Naive thymus-derived CD8-positive, alpha-beta T cell (primary cell): ENCODE results near the gene C11orf97. TPM values are rescaled to one million over a fixed set of nuclear protein-coding genes. Genes with fewer than 3 reads are reported as not detected.

Source experiments
- ATAC-seq, 2 donors: fragments of 150-1000 bp; cut with Tn5 transposase in 1 of 2; sonication (Bioruptor Pico), chemical (Tn5 transposase) in 1 of 2; 1 replicate in 1 of 2; 2 replicates in 1 of 2; pipeline ENCODE4 v1.10.0; 2021; ENCODE audit warnings: mild to moderate bottlenecking in 2 of 2, moderate library complexity in 2 of 2
- POLR2A ChIA-PET: fragments of 350-600 bp; sonication (Branson Sonifier 250); formaldehyde crosslinking; loops from one replicate; lab custom pipeline; 2021; ENCODE audit warnings: antibody characterized with exemption; lab: Charles Lee
- DNase-seq, 10 donors: peaks; one replicate each; pipeline versions ENCODE4 v3.0.0 to v3.0.0-alpha.2; 2020 to 2022
- H3K27ac Mint-ChIP-seq, 10 donors: one replicate each; pipeline ENCODE4 v1.8.0; 2020 to 2022; ENCODE audit warnings: mild to moderate bottlenecking in 10 of 10, mixed read lengths in 10 of 10, moderate library complexity in 4 of 10, inconsistent platforms in 1 of 10
- H3K27me3 Mint-ChIP-seq, 5 donors: one replicate each; pipeline ENCODE4 v1.8.0; 2021 to 2022; ENCODE audit warnings: mixed read lengths in 5 of 5
- H3K36me3 Mint-ChIP-seq, 3 donors: one replicate each; pipeline ENCODE4 v1.8.0; 2020 to 2022; ENCODE audit warnings: mixed read lengths in 3 of 3, mild to moderate bottlenecking in 2 of 3, inconsistent platforms in 1 of 3
- H3K4me1 Mint-ChIP-seq, 4 donors: one replicate each; pipeline ENCODE4 v1.8.0; 2021 to 2022; ENCODE audit warnings: mixed read lengths in 4 of 4
- H3K4me3 Mint-ChIP-seq, 10 donors: one replicate each; pipeline ENCODE4 v1.8.0; 2020 to 2022; ENCODE audit warnings: mild to moderate bottlenecking in 10 of 10, mixed read lengths in 10 of 10, moderate library complexity in 6 of 10, inconsistent platforms in 1 of 10
- H3K9me3 Mint-ChIP-seq, 9 donors: one replicate each; pipeline ENCODE4 v1.8.0; 2020 to 2022; ENCODE audit warnings: mixed read lengths in 9 of 9, mild to moderate bottlenecking in 3 of 9, inconsistent platforms in 1 of 9, moderate library complexity in 1 of 9
- polyA plus RNA-seq, 3 donors: library from polyadenylated mRNA; unstranded; fragments of 300-500 nt; fragmentation: Illumina TruSeq; gene quantifications; one replicate each; pipeline ENCODE4 v1.2.3, GENCODE V29; 2021
- total RNA-seq, 8 experiments: library from RNA in 2 of 8; stranded (reverse) in 2 of 8; gene quantifications; one replicate each; pipeline ENCODE4 v1.2.3 and lab custom pipeline; 2021 to 2026

The C11orf97 gene
- total and polyA plus RNA-seq, 5 experiments from 2014 or later = not detected

DNA sequence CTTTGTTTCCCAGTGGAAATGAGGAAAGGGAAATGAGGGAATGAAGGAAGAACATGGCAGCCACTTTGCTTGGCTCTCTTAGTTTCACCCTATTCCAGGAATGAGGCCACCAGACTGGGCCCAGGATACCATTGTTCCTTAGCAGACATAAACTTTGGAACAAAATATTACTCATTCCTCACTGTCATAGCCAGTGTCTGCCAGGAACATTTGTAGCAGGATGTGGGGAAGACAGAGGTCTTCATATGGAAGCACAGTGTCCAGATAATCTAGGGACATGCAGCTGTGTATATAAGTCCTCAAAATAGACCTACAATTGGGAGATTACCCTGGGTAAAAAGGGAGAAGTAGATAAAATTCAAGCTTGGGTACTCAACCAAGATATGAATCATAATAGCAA is 16.3 kb downstream of the C11orf97 start:
- Mint-ChIP-seq H3K27me3 (peaks cover 8 to 31% (median 17%) of the 10 kb centered on the region in 5 donors), H3K27ac (no peak overlapping the region), H3K9me3 (no peaks in the 10 kb centered on the region), H3K4me3 (no peak overlapping the region), H3K4me1 (no peaks in the 10 kb centered on the region), H3K36me3 (no peaks in the 10 kb centered on the region)
- DNase-seq (no peak), ATAC-seq (no peak)
- POLR2A ChIA-PET = no interaction called here

DNA sequence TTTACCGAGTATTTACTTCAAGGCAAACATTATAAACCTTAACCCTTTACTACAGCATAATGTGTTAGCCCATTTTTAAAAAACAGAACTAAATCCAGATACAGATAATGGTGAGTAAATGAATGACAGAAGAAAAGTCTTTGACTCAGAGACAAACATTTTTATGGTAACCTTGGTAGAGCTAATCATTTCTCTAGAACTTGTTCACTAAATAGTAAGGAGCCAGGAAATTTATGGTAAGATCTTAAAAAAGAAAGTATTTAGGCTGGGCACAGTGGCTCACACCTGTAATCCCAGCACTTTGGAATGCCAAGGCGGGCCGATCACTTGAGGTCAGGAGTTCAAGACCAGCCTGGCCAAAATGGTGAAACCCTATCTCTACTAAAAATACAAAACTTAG is 19.9 kb downstream of the C11orf97 start:
- Mint-ChIP-seq H3K27ac (no peak overlapping the region), H3K9me3 (no peaks in the 10 kb centered on the region), H3K4me1 (no peaks in the 10 kb centered on the region), H3K27me3 (peaks cover 14 to 22% (median 18%) of the 10 kb centered on the region in 5 donors), H3K4me3 (no peak overlapping the region), H3K36me3 (no peaks in the 10 kb centered on the region)
- ATAC-seq (no peak), DNase-seq (no peak)
- POLR2A ChIA-PET = no interaction called here

DNA sequence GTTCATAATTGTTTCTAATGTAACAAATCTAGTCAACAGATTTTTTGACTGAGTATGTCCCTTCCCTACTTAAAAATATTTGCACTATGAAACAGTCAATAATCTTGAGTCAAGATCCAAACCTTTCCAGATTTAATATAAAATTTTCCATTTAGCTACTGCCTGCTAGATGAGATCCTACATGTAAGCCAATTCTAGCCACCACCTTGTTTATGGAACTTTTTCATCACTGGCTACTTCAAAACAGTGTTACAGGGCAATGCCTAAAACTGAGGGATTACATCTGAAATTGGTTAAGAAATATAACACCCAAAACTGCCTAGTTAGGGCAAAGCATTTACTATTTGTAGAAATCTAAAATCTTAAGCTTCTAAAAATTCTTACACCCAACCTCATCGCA is 20.9 kb downstream of the C11orf97 start:
- no peaks in the 10 kb centered on the region for H3K36me3 Mint-ChIP-seq
- H3K27ac Mint-ChIP-seq = no peak overlapping the region
- H3K4me1 Mint-ChIP-seq = no peaks in the 10 kb centered on the region
- POLR2A ChIA-PET = no interaction called here
- no peak overlapping the region for H3K4me3 Mint-ChIP-seq
- peaks cover 19 to 23% (median 19%) of the 10 kb centered on the region in 5 donors for H3K27me3 Mint-ChIP-seq
- no peak for DNase-seq
- H3K9me3 Mint-ChIP-seq = no peaks in the 10 kb centered on the region
- no peak for ATAC-seq

DNA sequence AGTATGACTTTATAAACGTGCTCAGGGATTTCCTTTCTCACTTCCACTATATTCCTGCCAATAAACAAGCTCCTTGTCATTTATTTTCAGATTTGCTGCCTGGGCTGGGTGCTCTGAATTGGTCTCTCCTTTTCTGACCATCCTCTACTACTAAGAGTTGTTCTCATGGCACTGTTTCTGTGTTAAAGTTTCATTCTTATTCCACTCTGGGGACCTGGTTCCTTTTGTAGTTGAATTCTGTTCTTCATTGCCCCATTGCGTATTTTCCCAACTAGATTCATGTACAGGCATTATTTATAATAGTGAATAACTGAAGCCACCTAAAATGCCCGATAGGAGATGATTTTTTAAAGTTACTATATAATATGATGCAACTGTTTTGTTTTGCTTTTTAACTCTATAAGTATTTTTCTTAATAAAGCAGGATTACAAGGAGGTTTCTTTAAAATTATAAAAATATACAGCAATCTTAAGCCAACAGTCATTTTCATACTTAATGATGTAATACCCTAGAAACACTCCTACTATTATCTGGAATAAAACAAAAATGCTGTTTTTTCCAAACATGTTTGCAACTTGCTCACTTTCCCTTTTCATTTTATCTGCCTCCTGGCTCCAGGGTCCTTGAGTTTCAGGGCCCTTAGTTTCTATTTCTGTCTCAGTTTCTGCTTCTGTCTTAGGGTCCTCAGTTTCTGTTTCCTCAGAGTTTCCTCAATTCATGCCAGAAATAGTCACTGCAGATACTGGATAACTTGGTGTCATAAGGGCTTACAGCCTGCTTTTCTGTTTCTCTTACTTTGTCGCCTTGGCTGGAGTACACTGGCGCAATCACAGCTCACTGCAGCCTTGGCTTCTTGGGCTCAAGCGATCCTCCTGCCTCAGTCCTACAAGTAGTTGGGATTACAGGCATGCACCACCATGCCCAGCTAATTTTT is 21.7 kb downstream of the C11orf97 start:
- Mint-ChIP-seq H3K4me3 (no peak overlapping the region), H3K27ac (no peak overlapping the region), H3K4me1 (no peaks in the 10 kb centered on the region), H3K9me3 (no peaks in the 10 kb centered on the region), H3K36me3 (no peaks in the 10 kb centered on the region), H3K27me3 (peaks cover 13 to 23% (median 19%) of the 10 kb centered on the region in 5 donors)
- POLR2A ChIA-PET = no interaction called here
- no peak for DNase-seq
- no peak for ATAC-seq

DNA sequence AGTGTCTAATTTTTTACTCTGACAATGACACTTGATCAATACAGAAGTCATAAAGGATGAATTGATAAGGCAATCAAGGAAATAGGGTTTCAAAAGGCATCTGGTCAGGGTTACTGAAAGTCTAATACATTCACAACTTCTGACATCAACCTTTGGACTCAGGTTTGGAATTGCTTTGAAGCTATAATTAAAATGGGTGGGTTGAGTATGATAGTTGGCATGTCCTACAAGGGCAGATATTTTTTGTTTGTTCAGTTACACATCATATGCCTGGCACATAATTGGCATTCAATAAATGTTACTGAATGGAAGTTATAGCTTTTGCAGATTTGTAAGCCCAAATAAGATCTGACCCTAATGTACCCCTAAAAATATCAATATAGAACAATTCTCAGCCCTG is 24.1 kb downstream of the C11orf97 start:
- DNase-seq = no peak
- H3K9me3 Mint-ChIP-seq = no peaks in the 10 kb centered on the region
- no peaks in the 10 kb centered on the region for H3K36me3 Mint-ChIP-seq
- H3K4me1 Mint-ChIP-seq = no peaks in the 10 kb centered on the region
- ATAC-seq = no peak
- H3K4me3 Mint-ChIP-seq = no peak overlapping the region
- POLR2A ChIA-PET = no interaction called here
- H3K27ac Mint-ChIP-seq = no peak overlapping the region
- peaks cover 11 to 22% (median 17%) of the 10 kb centered on the region in 5 donors for H3K27me3 Mint-ChIP-seq

DNA sequence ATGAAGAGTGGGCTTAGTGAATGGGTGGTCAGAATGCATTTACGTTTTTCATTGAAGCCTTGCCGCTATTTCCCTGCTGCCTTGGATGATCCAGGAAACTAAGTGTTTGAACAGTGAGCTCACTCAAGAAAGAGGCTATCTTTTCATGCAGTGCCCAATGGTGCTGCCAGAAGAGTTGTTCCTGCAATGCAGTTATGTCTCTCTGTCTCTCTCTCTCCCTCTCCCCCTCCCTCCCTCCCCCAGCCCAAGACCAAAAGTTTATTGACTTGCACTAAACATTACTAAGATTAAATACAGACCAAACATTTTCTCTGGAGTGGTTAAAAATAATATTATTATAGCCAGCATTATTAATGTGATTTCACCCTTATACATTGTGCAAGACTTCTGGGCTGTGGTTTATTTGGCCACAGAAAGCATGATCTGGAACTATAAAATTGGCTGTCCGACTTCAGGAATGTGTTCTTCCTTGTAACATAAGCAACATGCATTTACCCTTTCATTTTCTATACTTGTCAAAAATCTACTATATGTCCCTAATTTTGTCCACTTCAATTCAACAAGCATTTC is 24.9 kb downstream of the C11orf97 start:
- no peaks in the 10 kb centered on the region for H3K4me1 Mint-ChIP-seq
- H3K9me3 Mint-ChIP-seq = no peaks in the 10 kb centered on the region
- H3K36me3 Mint-ChIP-seq = no peaks in the 10 kb centered on the region
- no peak overlapping the region for H3K27ac Mint-ChIP-seq
- peaks cover 11 to 19% (median 17%) of the 10 kb centered on the region in 5 donors for H3K27me3 Mint-ChIP-seq
- DNase-seq (no peak), ATAC-seq (no peak)
- POLR2A ChIA-PET = no interaction called here
- H3K4me3 Mint-ChIP-seq = no peak overlapping the region

DNA sequence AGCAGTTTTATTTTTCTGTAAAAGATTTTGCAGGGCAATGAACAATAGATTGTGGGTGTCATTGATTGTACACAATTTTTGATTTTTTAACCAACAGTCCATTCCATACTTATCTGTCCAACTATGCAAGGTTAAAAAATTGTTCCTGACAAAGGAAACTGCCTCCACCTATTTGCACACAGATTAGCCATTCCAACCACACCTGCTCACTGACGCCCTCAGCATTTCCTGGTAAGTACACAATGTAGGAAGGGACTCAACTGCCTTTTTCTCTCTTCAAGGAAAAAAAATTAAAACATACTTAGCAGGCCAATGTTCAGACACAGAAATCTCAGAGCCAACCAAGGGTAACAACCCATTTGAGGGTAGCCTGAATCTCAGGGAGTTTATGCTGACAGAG is 27.2 kb downstream of the C11orf97 start:
- H3K4me1 Mint-ChIP-seq = peaks cover 4 to 13% (median 11%) of the 10 kb centered on the region in 4 donors
- POLR2A ChIA-PET = no interaction called here
- no peaks in the 10 kb centered on the region for H3K9me3 Mint-ChIP-seq
- peaks cover 7 to 14% (median 11%) of the 10 kb centered on the region in 5 donors for H3K27me3 Mint-ChIP-seq
- no peak for ATAC-seq
- DNase-seq = no peak
- H3K27ac Mint-ChIP-seq = no peak overlapping the region
- H3K36me3 Mint-ChIP-seq = peaks cover 0 to 2% (median 0%) of the 10 kb centered on the region in 3 donors
- H3K4me3 Mint-ChIP-seq = no peak overlapping the region

DNA sequence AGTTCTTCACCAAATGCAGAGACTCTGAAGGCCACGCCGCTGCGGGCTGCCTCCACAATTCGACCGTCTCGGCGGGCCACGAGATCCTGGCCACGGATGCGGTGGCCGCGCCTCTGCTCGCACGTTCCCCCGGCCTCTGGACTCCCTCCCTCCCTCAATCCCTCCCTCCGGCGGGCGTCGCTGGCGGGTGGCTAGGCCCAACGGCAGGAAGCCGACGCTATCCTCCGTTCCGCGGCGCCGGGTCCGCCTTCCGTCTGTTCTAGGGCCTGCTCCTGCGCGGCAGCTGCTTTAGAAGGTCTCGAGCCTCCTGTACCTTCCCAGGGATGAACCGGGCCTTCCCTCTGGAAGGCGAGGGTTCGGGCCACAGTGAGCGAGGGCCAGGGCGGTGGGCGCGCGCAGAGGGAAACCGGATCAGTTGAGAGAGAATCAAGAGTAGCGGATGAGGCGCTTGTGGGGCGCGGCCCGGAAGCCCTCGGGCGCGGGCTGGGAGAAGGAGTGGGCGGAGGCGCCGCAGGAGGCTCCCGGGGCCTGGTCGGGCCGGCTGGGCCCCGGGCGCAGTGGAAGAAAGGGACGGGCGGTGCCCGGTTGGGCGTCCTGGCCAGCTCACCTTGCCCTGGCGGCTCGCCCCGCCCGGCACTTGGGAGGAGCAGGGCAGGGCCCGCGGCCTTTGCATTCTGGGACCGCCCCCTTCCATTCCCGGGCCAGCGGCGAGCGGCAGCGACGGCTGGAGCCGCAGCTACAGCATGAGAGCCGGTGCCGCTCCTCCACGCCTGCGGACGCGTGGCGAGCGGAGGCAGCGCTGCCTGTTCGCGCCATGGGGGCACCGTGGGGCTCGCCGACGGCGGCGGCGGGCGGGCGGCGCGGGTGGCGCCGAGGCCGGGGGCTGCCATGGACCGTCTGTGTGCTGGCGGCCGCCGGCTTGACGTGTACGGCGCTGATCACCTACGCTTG is 31.7 kb downstream of the C11orf97 start, which contains the start of gene FUT4:
FUT4 (plus strand) TSS at position 227 of the 951 bp plus-strand sequence; CDS start at position 440, 213 bp downstream.
- ATAC-seq (peak; percentile 78 to 80), DNase-seq (peak; percentile 44 to 84 (median 62))
- Mint-ChIP-seq H3K4me1 (peaks cover 21 to 47% (median 39%) of the 10 kb centered on the region in 4 donors), H3K9me3 (no peaks in the 10 kb centered on the region), H3K36me3 (peaks cover 0 to 2% (median 0%) of the 10 kb centered on the region in 3 donors), H3K27me3 (peaks cover 0 to 3% (median 0%) of the 10 kb centered on the region in 5 donors), H3K27ac (peak within 1 kb of the TSS; percentile 95 to 100 (median 99)), H3K4me3 (peak within 1 kb of the TSS; percentile 94 to 100 (median 99))
- POLR2A ChIA-PET = interaction anchor here (0.7 kb wide), 1 partner anchor 523 kb away, joined by 3 read pairs; no protein-coding TSS in a partner anchor

DNA sequence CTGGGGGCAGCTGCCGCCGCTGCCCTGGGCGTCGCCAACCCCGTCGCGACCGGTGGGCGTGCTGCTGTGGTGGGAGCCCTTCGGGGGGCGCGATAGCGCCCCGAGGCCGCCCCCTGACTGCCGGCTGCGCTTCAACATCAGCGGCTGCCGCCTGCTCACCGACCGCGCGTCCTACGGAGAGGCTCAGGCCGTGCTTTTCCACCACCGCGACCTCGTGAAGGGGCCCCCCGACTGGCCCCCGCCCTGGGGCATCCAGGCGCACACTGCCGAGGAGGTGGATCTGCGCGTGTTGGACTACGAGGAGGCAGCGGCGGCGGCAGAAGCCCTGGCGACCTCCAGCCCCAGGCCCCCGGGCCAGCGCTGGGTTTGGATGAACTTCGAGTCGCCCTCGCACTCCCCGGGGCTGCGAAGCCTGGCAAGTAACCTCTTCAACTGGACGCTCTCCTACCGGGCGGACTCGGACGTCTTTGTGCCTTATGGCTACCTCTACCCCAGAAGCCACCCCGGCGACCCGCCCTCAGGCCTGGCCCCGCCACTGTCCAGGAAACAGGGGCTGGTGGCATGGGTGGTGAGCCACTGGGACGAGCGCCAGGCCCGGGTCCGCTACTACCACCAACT is 32.5 kb downstream of the C11orf97 start:
- Mint-ChIP-seq H3K4me3 (peak overlapping the region; percentile 64 to 94 (median 76)), H3K9me3 (no peaks in the 10 kb centered on the region), H3K36me3 (peaks cover 0 to 2% (median 0%) of the 10 kb centered on the region in 3 donors), H3K27me3 (no peaks in the 10 kb centered on the region), H3K27ac (peak overlapping the region in 4 of 10 donors; percentile 7 to 76 (median 35)), H3K4me1 (peaks cover 24 to 51% (median 43%) of the 10 kb centered on the region in 4 donors)
- DNase-seq (peak in 3 of 10 donors; percentile 5 to 62 (median 19)), ATAC-seq (no peak)
- POLR2A ChIA-PET = interaction anchor here (1.6 kb wide), 1 partner anchor 32 kb away, joined by 6 read pairs; the partner anchor contains the start of gene C11orf97

DNA sequence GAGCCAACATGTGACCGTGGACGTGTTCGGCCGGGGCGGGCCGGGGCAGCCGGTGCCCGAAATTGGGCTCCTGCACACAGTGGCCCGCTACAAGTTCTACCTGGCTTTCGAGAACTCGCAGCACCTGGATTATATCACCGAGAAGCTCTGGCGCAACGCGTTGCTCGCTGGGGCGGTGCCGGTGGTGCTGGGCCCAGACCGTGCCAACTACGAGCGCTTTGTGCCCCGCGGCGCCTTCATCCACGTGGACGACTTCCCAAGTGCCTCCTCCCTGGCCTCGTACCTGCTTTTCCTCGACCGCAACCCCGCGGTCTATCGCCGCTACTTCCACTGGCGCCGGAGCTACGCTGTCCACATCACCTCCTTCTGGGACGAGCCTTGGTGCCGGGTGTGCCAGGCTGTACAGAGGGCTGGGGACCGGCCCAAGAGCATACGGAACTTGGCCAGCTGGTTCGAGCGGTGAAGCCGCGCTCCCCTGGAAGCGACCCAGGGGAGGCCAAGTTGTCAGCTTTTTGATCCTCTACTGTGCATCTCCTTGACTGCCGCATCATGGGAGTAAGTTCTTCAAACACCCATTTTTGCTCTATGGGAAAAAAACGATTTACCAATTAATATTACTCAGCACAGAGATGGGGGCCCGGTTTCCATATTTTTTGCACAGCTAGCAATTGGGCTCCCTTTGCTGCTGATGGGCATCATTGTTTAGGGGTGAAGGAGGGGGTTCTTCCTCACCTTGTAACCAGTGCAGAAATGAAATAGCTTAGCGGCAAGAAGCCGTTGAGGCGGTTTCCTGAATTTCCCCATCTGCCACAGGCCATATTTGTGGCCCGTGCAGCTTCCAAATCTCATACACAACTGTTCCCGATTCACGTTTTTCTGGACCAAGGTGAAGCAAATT is 33.3 kb downstream of the C11orf97 start:
- Mint-ChIP-seq H3K4me3 (peak overlapping the region; percentile 62 to 94 (median 78)), H3K27me3 (no peaks in the 10 kb centered on the region), H3K4me1 (peaks cover 30 to 58% (median 48%) of the 10 kb centered on the region in 4 donors), H3K27ac (peak overlapping the region in 8 of 10 donors; percentile 19 to 83 (median 54)), H3K9me3 (no peaks in the 10 kb centered on the region), H3K36me3 (peaks cover 0 to 5% (median 0%) of the 10 kb centered on the region in 3 donors)
- POLR2A ChIA-PET = interaction anchor here (1.6 kb wide), 1 partner anchor 33 kb away, joined by 6 read pairs; the partner anchor contains the start of gene C11orf97
- DNase-seq = peak in 1 of 10 donors; percentile 3
- no peak for ATAC-seq

DNA sequence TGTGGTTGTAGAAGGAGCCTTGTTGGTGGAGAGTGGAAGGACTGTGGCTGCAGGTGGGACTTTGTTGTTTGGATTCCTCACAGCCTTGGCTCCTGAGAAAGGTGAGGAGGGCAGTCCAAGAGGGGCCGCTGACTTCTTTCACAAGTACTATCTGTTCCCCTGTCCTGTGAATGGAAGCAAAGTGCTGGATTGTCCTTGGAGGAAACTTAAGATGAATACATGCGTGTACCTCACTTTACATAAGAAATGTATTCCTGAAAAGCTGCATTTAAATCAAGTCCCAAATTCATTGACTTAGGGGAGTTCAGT is 33.9 kb downstream of the C11orf97 start:
- POLR2A ChIA-PET = interaction anchor here (1.6 kb wide), 1 partner anchor 34 kb away, joined by 6 read pairs; the partner anchor contains the start of gene C11orf97
- Mint-ChIP-seq H3K27me3 (no peaks in the 10 kb centered on the region), H3K4me1 (peaks cover 30 to 62% (median 48%) of the 10 kb centered on the region in 4 donors), H3K4me3 (peak overlapping the region; percentile 20 to 94 (median 78)), H3K9me3 (no peaks in the 10 kb centered on the region), H3K36me3 (peaks cover 0 to 6% (median 0%) of the 10 kb centered on the region in 3 donors), H3K27ac (peak overlapping the region in 6 of 10 donors; percentile 1 to 83 (median 54))
- DNase-seq (no peak), ATAC-seq (no peak)
